GM23248 (cell line): ENCODE results near the gene L3MBTL4.

ENCODE experiments used
- EZH2 ChIP-seq: fragments of 200-600 bp; sonication (generic); IDR thresholded peaks from 2 replicates; pipeline ENCODE4 v1.6.1; 2018; ENCODE audit warnings: antibody characterized with exemption, mild to moderate bottlenecking; ENCODE audit not compliant: insufficient read depth, poor library complexity, severe bottlenecking
- EZH2phosphoT487 ChIP-seq: fragments of 200-600 bp; sonication (generic); IDR thresholded peaks from 2 replicates; pipeline ENCODE4 v1.6.1; 2018; ENCODE audit warnings: antibody characterized with exemption, moderate library complexity, mild to moderate bottlenecking, low read depth; ENCODE audit not compliant: insufficient read depth

- TF ChIP-seq EZH2phosphoT487 = no peak
- TF ChIP-seq EZH2 = no peak
These were observed 129.9 kb downstream of the L3MBTL4 start for GRCh38 chr18:6284761-6285160.
